ENCODE results near the gene PDCD6IP.
A peak's percentile ranks its signal among the peaks of the same experiment; 100 is the strongest.

DNA sequence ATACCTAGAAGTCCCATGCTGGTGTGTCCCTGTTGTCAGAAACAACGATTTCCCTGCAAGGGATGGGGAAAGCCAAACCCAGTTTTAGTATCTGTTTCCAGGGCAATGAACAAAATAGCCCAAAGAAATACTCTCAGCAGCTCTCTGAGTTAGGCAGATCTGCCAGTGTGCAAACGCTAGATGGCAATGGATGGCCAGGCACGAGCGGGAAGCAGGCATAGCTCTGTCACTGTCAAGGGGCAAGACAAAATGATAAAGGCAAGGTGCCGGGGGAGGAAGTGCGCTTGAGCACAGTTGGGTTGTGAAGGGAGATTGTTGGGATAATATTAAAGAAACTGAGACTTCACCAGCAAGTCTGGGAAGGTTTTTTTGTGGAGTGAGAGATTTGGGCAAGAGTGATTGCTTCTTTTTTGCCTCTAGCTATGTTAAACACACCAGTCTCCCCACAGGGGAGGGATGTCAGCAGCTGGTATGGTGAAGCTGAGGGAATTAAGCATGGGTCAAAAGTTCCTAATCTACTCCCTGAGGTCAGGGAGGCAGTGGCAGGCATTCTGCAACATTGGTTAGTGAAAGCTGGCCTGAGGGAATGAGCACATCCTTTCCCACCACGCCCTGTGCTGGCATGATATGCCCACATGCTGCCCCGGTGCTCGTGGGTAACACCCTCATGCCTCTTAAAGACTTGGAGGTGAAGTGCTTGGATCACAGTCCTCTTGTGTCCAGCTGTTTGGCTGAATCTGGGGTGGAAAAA lies 117.5 kb downstream of the PDCD6IP start:
- TF ChIP-seq CTCF (conservative IDR thresholded peaks at IDR 0.05; ENCODE audit: low read depth, low read length) (peak; percentile 45), EZH2 (IDR thresholded peaks at IDR 0.05; ENCODE audit: low read length, unreplicated experiment) (no peak)
